NT2/D1 (cell line): ENCODE data around the gene DENND6B.
A peak's percentile ranks its signal among the peaks of the same experiment; 100 is the strongest.
"Not testable (repeated sequence)": the region's sequence is repeated elsewhere in the genome, so short reads cannot be mapped to it uniquely, and the experiment has no call there.

Experiments
- DNase-seq: peaks from one replicate; pipeline ENCODE4 v3.0.0-alpha.2; 2011; ENCODE audit warnings: low read depth, low spot score
- H3K27me3 ChIP-seq: 2 replicates; pipeline ENCODE4 v1.6.0; 2011; ENCODE audit warnings: mild to moderate bottlenecking; ENCODE audit not compliant: insufficient read length, insufficient read depth
- H3K36me3 ChIP-seq: 2 replicates; pipeline ENCODE4 v1.6.1; 2011; ENCODE audit warnings: mild to moderate bottlenecking, low read length, mixed read lengths; ENCODE audit not compliant: insufficient read depth, insufficient read length
- H3K4me1 ChIP-seq: 2 replicates; pipeline ENCODE4 v1.5.1; 2011; ENCODE audit not compliant: insufficient read depth, insufficient read length
- H3K4me3 ChIP-seq: 2 replicates; pipeline ENCODE4 v1.5.1; 2011; ENCODE audit warnings: low read depth; ENCODE audit not compliant: insufficient read length
- H3K9ac ChIP-seq: 2 replicates; pipeline ENCODE4 v1.6.0; 2011; ENCODE audit warnings: low read depth; ENCODE audit not compliant: insufficient read length
- H3K9me3 ChIP-seq: 2 replicates; pipeline ENCODE4 v1.5.1; 2011; ENCODE audit warnings: mild to moderate bottlenecking, low read length; ENCODE audit not compliant: insufficient read depth
- SUZ12 ChIP-seq: IDR thresholded peaks from 2 replicates; pipeline ENCODE4 v1.6.1; 2011; ENCODE audit not compliant: insufficient read length, insufficient read depth; ENCODE audit errors: extremely low read depth
- YY1 ChIP-seq: IDR thresholded peaks from 2 replicates; pipeline ENCODE4 v1.6.1; 2011; ENCODE audit not compliant: insufficient read length, insufficient read depth
- ZNF274 ChIP-seq: IDR thresholded peaks from 2 replicates; pipeline ENCODE4 v1.6.1; 2011; ENCODE audit warnings: mild to moderate bottlenecking, low read depth, low read length

DENND6B gene

GRCh38 chr22:50275181-50276055 is 51.4 kb downstream of the DENND6B start:
- H3K36me3 ChIP-seq: peaks cover 59% of the 10 kb centered on the region
- peaks cover 11% of the 10 kb centered on the region; the same call in 1 of the 2 replicates for H3K9me3 ChIP-seq
- H3K4me1 ChIP-seq: peaks cover 7% of the 10 kb centered on the region
- peaks cover 9% of the 10 kb centered on the region for H3K27me3 ChIP-seq
- H3K4me3 ChIP-seq: no peak overlapping the region
- no peak for DNase-seq
- no peak for TF ChIP-seq ZNF274
- no peak overlapping the region for H3K9ac ChIP-seq

DNA sequence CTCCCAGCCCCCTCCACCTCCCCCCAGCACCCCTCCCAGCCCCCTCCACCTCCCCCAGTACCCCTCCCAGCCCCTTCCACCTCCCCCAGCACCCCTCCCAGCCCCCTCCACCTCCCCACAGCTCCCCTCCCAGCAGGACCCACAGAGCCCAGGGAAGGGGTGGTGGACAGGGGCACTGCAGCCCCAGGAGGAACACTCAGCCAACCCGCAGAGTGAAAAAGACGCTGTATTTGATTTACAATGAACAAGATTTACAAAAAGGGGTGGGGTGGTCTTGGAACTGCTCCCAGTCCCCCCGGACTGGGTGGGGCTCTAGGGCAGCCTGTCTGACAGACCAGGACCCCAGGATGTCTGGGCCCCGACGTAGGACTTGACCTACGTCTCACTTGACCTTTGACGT is 52.0 kb downstream of the DENND6B start:
- no peak for TF ChIP-seq SUZ12
- no peak for TF ChIP-seq YY1
- no peak for TF ChIP-seq ZNF274
- DNase-seq: no peak
- Histone ChIP-seq H3K36me3 (peaks cover 53% of the 10 kb centered on the region), H3K4me1 (peaks cover 7% of the 10 kb centered on the region), H3K9ac (no peak overlapping the region), H3K9me3 (peaks cover 11% of the 10 kb centered on the region; the same call in 1 of the 2 replicates), H3K27me3 (peaks cover 11% of the 10 kb centered on the region), H3K4me3 (no peak overlapping the region)

DNA sequence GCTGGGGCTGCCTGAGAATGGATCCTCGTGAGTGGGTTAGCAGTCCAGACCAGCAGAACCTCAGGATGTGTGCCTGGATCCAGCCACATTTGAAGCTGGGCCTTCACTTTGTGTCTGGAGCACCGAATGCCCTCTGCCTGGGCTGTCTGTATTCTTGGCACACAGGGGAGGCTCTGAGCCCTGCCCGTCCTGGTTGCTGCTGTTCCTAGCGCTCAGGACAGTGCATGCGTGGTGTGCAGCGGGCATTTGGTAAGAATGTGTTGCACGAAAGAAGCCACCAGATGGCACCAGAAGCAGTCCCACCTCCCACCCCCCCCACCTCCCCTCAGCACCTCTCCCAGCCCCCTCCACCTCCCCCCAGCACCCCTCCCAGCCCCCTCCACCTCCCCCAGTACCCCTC is 52.5 kb downstream of the DENND6B start:
- no peak for TF ChIP-seq SUZ12
- TF ChIP-seq YY1: no peak
- TF ChIP-seq ZNF274: no peak
- Histone ChIP-seq H3K4me1 (peaks cover 8% of the 10 kb centered on the region), H3K36me3 (peaks cover 48% of the 10 kb centered on the region), H3K4me3 (no peak overlapping the region), H3K9me3 (peaks cover 11% of the 10 kb centered on the region; the same call in 1 of the 2 replicates), H3K9ac (no peak overlapping the region), H3K27me3 (peaks cover 15% of the 10 kb centered on the region)
- DNase-seq: no peak

DNA sequence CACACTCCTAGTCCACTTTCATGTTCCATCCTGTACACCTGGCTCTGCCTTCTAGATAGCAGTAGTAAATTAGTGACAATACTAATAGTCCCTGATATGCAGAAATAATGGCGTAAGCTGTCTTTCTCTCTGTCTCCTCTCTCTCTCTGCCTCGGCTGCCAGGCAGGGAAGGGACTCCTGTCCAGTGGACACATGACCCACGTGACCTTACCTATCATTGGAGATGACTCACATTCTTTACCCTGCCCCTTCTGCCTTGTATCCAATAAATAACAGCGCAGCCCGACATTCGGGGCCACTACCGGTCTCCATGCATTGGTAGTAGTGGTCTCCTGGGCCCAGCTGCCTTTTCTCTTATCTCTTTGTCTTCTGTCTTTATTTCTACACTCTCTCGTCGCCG is 53.0 kb downstream of the DENND6B start:
- H3K4me3 ChIP-seq, H3K9ac ChIP-seq, DNase-seq: not testable (repeated sequence)
- Histone ChIP-seq H3K9me3 (peaks cover 11% of the 10 kb centered on the region; the same call in 1 of the 2 replicates), H3K36me3 (peaks cover 43% of the 10 kb centered on the region), H3K4me1 (peaks cover 10% of the 10 kb centered on the region), H3K27me3 (peaks cover 21% of the 10 kb centered on the region)

DNA sequence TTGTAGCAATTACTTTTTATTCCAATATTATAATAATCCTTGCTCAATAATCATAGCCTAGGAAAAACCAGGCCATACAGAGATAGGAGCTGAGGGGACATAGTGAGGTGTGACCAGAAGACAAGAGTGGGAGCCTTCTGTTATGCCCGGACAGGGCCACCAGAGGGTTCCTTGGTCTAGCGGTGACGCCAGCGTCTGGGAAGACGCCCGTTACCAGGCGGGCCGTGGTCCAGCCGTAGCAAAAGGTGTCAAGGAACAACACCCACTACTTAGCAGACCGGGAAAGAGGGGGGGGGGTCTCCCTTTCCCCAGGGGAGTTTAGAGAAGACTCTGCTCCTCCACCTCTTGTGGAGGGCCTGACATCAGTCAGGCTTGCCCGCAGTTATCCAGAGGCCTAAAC is 53.5 kb downstream of the DENND6B start:
- H3K9ac ChIP-seq, H3K4me3 ChIP-seq, DNase-seq: not testable (repeated sequence)
- H3K4me1 ChIP-seq: peaks cover 10% of the 10 kb centered on the region
- peaks cover 11% of the 10 kb centered on the region; the same call in 1 of the 2 replicates for H3K9me3 ChIP-seq
- H3K27me3 ChIP-seq: peaks cover 21% of the 10 kb centered on the region
- H3K36me3 ChIP-seq: peaks cover 39% of the 10 kb centered on the region

GRCh38 chr22:50272044-50272802 is 54.6 kb downstream of the DENND6B start:
- Histone ChIP-seq H3K4me1 (peaks cover 10% of the 10 kb centered on the region), H3K9ac (peak overlapping the region; percentile 56), H3K4me3 (no peak overlapping the region), H3K9me3 (peaks cover 11% of the 10 kb centered on the region; the same call in 1 of the 2 replicates), H3K27me3 (peaks cover 21% of the 10 kb centered on the region), H3K36me3 (peaks cover 28% of the 10 kb centered on the region)
- TF ChIP-seq SUZ12: no peak
- no peak for TF ChIP-seq YY1
- TF ChIP-seq ZNF274: no peak
- DNase-seq: no peak

DNA sequence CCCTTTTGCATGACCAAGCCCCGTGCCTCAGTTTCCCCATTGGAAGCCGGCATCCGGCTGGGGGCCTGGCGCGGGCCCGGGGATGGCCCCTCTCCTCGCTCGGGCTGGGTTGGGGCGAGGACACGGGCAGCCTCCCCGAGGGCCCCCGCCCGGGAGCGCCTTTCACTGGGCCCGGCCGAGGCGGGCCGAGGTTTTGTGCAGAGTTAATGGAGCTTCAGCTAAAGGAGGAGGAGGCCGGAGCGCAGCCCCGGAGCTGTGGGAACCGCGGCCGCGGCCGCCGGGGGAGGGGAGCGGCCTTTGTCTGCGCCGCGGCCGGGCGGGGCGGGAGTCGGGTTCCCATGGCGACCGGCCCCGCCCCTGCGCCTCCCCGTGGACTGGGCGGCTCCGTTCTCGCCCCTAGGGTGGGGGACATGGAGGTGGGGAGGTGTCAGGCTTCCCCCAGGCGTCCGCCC is 55.3 kb downstream of the DENND6B start:
- peaks cover 8% of the 10 kb centered on the region; the same call in 1 of the 2 replicates for H3K9me3 ChIP-seq
- H3K9ac ChIP-seq: no peak overlapping the region
- peaks cover 22% of the 10 kb centered on the region for H3K36me3 ChIP-seq
- TF ChIP-seq ZNF274: no peak
- no peak for TF ChIP-seq YY1
- TF ChIP-seq SUZ12: no peak
- no peak overlapping the region for H3K4me3 ChIP-seq
- peaks cover 21% of the 10 kb centered on the region for H3K27me3 ChIP-seq
- peaks cover 10% of the 10 kb centered on the region for H3K4me1 ChIP-seq
- DNase-seq: no peak
